Uterine smooth muscle cell (primary cell): ENCODE results near the gene CFAP54. TPM values are rescaled to one million over a fixed set of nuclear protein-coding genes. Genes with fewer than 3 reads are reported as not detected.

Source experiments
- total RNA-seq: library from RNA; depleted of rRNA; stranded (reverse); fragments of >200 nt; gene quantifications from 2 replicates; pipeline ENCODE4 v1.2.3, GENCODE V29; 2014

Gene CFAP54
- 2.4 and 5.4 TPM in 2 replicates for total RNA-seq

GRCh38 chr12:96489392-96490056 is at the start of gene CFAP54:
Gene CFAP54, plus strand, starts transcription at chr12:96489577. Its CDS starts 33 bp downstream, at chr12:96489610.

DNA sequence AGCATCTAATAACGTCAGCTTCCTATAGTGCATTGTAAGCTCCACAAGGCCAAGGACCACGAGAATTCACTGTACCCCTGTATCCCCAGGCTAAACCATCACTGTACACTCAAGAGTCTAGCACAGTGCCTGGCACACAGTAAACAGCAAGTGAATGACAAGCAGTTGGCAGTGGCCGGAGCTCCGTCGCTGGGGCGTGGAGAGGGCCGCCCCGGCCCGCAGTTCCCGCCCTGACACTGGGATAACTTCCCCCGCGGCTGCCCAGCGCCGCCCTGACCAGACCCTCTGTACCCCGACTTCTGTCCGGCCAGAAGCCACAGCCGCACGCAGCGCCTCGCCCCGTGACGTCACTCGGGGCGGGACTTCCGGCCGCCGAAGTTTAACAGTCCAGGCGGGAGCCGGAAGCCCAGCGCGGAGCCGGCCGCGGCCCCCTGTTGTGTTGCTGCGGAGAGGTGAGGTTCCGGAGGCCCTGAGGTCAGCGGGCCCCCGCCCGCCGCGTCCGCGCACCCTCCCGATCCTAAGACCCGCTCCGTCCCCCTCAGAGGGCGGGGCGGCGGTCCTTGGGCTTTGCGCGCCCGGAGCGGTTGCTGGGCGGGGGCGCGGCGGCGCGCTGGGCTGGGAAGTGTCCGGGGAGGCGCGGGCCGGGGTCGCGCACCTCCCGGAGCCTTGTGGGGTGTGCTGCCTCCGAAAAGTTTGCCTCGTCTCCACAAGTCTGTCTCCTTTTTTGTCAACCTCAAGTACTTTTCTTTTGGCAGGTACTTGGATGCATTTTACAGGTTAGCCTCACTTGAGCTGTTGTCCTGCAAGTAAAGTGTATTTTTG is 417.7 kb downstream of the CFAP54 start, which contains the start of gene NEDD1:
TSS of gene NEDD1 (plus strand) at position 409 of the 822 bp plus-strand sequence. CDS start 2,503 bp downstream, outside the sequence.

Other genes starting within 250 kb of the CFAP54 start
- gene CDK17, start 89.1 kb upstream of the CFAP54 start, total RNA-seq: 58.6 and 78.1 TPM in 2 replicates